KMS-11 (cell line): ENCODE results near the gene CDK14.

Experiments used
- H2AFZ ChIP-seq: fragments of 200-600 bp; sonication (generic); 2 replicates; pipeline ENCODE4 v1.6.1; 2016; ENCODE audit warnings: antibody characterized with exemption, mixed run types, low read depth
- H3K27ac ChIP-seq: fragments of 200-600 bp; sonication (generic); 2 replicates; pipeline ENCODE4 v1.6.1; 2016; ENCODE audit warnings: mild to moderate bottlenecking, mixed run types
- H3K27me3 ChIP-seq: fragments of 200-600 bp; sonication (generic); 2 replicates; pipeline ENCODE4 v1.6.1; 2017; ENCODE audit warnings: mild to moderate bottlenecking, low read depth, mixed run types, moderate library complexity; ENCODE audit not compliant: insufficient read depth
- H3K36me3 ChIP-seq: fragments of 200-600 bp; sonication (generic); 2 replicates; pipeline ENCODE4 v1.6.1; 2017; ENCODE audit warnings: mild to moderate bottlenecking, mixed run types; ENCODE audit not compliant: insufficient read depth
- H3K4me1 ChIP-seq: fragments of 200-600 bp; sonication (generic); 2 replicates; pipeline ENCODE4 v1.6.1; 2016; ENCODE audit warnings: mild to moderate bottlenecking, low read depth, mixed run types; ENCODE audit not compliant: poor library complexity, severe bottlenecking
- H3K4me2 ChIP-seq: fragments of 200-600 bp; sonication (generic); 2 replicates; pipeline ENCODE4 v1.7.0; 2016; ENCODE audit warnings: mild to moderate bottlenecking, mixed run types
- H3K4me3 ChIP-seq: fragments of 200-600 bp; sonication (generic); IDR thresholded peaks from 2 replicates; pipeline ENCODE4 v1.6.1; 2017; ENCODE audit warnings: low read depth, low read length, mixed read lengths; ENCODE audit not compliant: insufficient read depth
- H3K79me2 ChIP-seq: fragments of 200-600 bp; sonication (generic); 2 replicates; pipeline ENCODE4 v1.6.1; 2016; ENCODE audit warnings: low read depth, mixed run types; ENCODE audit not compliant: insufficient read depth
- H3K9ac ChIP-seq: fragments of 200-600 bp; sonication (generic); 2 replicates; pipeline ENCODE4 v1.6.1; 2016; ENCODE audit warnings: mild to moderate bottlenecking, mixed run types
- H4K20me1 ChIP-seq: fragments of 200-600 bp; sonication (generic); 2 replicates; pipeline ENCODE4 v1.6.1; 2016; ENCODE audit warnings: mild to moderate bottlenecking, mixed run types; ENCODE audit not compliant: insufficient read depth
- TF ChIP-seq, protein P1 (sequence below): fragments of 200-600 bp; sonication (generic); conservative IDR thresholded peaks from 2 replicates; pipeline ENCODE4 v1.6.1; 2017; ENCODE audit warnings: low read depth, mild to moderate bottlenecking, antibody characterized with exemption, low read length, moderate library complexity, mixed read lengths

CDK14 gene

DNA sequence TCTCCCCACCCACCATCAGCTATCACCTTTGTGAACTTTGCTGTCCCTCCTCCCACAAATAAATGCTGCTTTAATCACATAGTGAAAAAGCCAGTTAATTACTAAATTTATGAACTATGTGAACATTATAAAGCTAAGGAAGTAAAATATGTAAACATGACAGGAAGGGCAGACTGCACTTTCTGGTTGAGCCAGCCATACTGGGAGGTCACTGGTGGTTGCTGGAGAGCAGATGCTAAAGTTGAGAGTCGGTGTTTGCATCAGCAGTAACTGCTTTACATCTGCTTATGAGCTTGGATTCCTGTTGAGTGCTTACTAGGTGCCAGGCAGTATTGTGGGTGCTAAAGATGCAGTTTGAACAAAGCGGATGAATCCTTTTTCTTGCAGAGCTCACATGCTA, 458.3 kb downstream of the CDK14 start:
- no peaks in the 10 kb centered on the region for H3K4me1 ChIP-seq
- no peaks in the 10 kb centered on the region for H3K36me3 ChIP-seq
- H3K79me2 ChIP-seq = no peaks in the 10 kb centered on the region
- no peak overlapping the region for H3K4me2 ChIP-seq
- no peak overlapping the region for H2AFZ ChIP-seq
- no peak overlapping the region for H3K27ac ChIP-seq
- TF ChIP-seq, protein P1, sequence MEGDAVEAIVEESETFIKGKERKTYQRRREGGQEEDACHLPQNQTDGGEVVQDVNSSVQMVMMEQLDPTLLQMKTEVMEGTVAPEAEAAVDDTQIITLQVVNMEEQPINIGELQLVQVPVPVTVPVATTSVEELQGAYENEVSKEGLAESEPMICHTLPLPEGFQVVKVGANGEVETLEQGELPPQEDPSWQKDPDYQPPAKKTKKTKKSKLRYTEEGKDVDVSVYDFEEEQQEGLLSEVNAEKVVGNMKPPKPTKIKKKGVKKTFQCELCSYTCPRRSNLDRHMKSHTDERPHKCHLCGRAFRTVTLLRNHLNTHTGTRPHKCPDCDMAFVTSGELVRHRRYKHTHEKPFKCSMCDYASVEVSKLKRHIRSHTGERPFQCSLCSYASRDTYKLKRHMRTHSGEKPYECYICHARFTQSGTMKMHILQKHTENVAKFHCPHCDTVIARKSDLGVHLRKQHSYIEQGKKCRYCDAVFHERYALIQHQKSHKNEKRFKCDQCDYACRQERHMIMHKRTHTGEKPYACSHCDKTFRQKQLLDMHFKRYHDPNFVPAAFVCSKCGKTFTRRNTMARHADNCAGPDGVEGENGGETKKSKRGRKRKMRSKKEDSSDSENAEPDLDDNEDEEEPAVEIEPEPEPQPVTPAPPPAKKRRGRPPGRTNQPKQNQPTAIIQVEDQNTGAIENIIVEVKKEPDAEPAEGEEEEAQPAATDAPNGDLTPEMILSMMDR = no peak
- H4K20me1 ChIP-seq = no peaks in the 10 kb centered on the region
- H3K9ac ChIP-seq = no peak overlapping the region
- H3K4me3 ChIP-seq = no peak overlapping the region
- no peaks in the 10 kb centered on the region for H3K27me3 ChIP-seq

DNA sequence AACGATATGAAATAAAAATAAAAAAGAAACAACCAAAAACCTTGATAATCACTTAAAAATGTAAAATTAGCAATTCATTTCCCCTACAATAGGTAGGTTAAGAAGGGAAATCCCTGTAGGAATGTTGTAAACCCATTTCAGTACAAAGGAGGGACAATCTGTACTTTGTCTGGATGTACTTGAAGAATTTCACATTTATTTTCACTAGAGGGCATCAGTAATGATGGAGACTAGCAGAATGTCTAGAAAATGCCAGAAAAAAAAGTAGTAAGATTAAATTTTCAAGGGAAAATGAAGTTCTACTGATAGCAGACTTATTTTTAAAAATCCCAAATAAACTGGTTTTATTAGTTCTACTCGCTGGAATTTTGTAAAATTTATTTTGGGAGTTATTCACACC, 459.1 kb downstream of the CDK14 start:
- H3K4me2 ChIP-seq = no peak overlapping the region
- no peaks in the 10 kb centered on the region for H3K27me3 ChIP-seq
- no peak overlapping the region for H2AFZ ChIP-seq
- no peaks in the 10 kb centered on the region for H3K79me2 ChIP-seq
- no peak overlapping the region for H3K9ac ChIP-seq
- no peak overlapping the region for H3K4me3 ChIP-seq
- H3K36me3 ChIP-seq = no peaks in the 10 kb centered on the region
- no peak overlapping the region for H3K27ac ChIP-seq
- TF ChIP-seq, protein P1 = peak; percentile 29; the same call in 1 of the 2 replicates
- H4K20me1 ChIP-seq = no peaks in the 10 kb centered on the region
- H3K4me1 ChIP-seq = no peaks in the 10 kb centered on the region

GRCh38 chr7:91062713-91063112, 466.6 kb downstream of the CDK14 start:
- TF ChIP-seq, protein P1 = no peak
- Histone ChIP-seq H4K20me1 (no peaks in the 10 kb centered on the region; the same call in 1 of the 2 replicates), H2AFZ (no peak overlapping the region)

GRCh38 chr7:91064052-91064451, 467.9 kb downstream of the CDK14 start:
- no peaks in the 10 kb centered on the region; the same call in 1 of the 2 replicates for H3K79me2 ChIP-seq
- H3K27ac ChIP-seq = no peak overlapping the region
- H4K20me1 ChIP-seq = no peaks in the 10 kb centered on the region; the same call in 1 of the 2 replicates
- H3K4me2 ChIP-seq = no peak overlapping the region
- H3K4me3 ChIP-seq = no peak overlapping the region
- no peaks in the 10 kb centered on the region for H3K4me1 ChIP-seq
- no peaks in the 10 kb centered on the region for H3K27me3 ChIP-seq
- no peak overlapping the region for H2AFZ ChIP-seq
- no peak overlapping the region for H3K9ac ChIP-seq
- TF ChIP-seq, protein P1 = no peak
- no peaks in the 10 kb centered on the region for H3K36me3 ChIP-seq

More at GRCh38 chr7:91062713-91063112, 466.6 kb downstream of the CDK14 start:
- no peaks in the 10 kb centered on the region; the same call in 1 of the 2 replicates for H3K79me2 ChIP-seq
- no peaks in the 10 kb centered on the region for H3K4me1 ChIP-seq
- H3K27me3 ChIP-seq = no peaks in the 10 kb centered on the region
- no peaks in the 10 kb centered on the region for H3K36me3 ChIP-seq
- H3K4me2 ChIP-seq = no peak overlapping the region
- no peak overlapping the region for H3K4me3 ChIP-seq
- H3K27ac ChIP-seq = no peak overlapping the region
- H3K9ac ChIP-seq = no peak overlapping the region
